Measurements from ENCODE around the gene NDUFB11. TPM values are rescaled to one million over a fixed set of nuclear protein-coding genes. Genes with fewer than 3 reads are reported as not detected.

NDUFB11 gene
- 35.3 TPM for total RNA-seq

DNA sequence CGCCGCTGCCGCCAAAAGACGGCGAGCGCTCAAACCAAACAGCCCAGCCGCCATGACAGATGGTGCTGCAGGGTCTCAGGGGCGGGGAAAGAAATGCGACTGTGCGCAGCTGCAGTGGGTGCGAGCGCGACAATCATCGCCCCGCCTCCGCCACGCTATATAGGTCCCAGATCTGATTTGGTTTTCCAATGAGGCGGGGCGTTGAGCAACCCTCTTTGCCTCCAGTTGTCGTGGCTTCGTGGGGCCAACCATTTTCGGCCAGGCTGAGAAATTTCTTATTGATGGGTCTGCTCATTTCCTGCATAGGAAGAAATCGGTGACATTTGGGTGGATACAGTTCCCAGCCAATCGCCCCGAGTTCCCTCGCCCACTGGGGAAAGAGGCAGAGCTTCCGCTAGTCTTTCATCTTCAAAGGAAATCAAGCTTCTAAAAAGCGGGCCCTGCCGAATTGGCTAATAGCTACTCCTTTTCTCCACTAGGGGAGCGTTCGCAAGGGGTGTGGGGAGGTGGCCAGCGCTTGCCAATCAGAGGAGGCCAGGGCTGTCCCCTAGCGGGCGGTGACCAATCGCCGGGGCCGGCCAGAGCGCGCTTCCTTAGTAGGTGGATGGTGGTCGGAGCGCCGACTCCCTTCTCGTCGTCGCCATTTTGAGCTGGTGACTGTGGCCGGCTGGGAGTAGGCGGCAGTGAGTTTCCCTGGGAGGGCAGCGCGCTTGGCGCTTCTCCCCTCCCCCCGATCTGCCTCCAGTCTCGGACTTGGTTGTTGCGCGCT, at the start of gene NDUFB11, which contains the start of gene RBM10:
TSS of gene NDUFB11 (minus strand) at position 77 of the 769 bp plus-strand sequence. CDS start at position 54, 23 bp downstream.
TSS of gene RBM10 (plus strand) at position 596 of the 769 bp plus-strand sequence. CDS start 2,261 bp downstream, outside the sequence.

DNA sequence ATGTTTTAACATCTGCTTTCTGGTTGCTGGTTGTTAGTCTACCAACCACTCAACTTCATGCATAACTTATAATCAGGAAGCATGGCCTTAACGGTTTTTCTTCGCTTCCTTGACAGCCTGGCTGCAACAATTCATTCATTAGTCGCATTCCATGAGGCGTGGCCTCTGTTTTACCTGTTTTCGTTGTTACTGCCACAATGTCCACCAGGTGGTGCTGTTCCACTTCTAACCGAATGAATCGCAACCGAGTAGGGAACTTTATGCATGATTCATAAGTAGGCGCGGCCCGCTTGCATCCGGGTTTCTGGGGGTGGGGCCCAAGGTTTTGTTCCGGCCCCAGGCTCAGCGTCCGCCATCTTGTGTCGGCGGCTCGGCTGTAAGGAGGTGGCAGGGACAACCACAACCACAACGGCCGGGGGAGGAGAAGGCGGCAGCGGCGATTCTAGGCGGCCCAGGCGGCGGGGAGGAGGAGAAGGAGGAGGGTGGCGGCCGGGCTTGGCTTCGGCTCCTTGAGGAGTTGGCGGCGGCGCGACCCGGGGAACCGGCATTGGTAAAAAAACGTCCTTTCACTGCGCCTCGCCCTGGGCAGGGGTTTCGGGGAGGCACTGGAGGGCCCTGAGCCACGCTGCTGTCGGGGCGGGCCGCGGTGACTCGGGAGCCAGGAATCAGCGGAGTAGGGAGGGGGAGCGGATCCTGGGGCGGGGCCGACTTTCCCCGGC, 49.1 kb upstream of the NDUFB11 start, which contains the start of gene UBA1:
TSS of gene UBA1 (plus strand) at position 355 of the 719 bp plus-strand sequence. CDS start 4,974 bp downstream, outside the sequence.

Other genes starting within 250 kb of the NDUFB11 start
- gene JADE3, start 232.3 kb downstream of the NDUFB11 start, total RNA-seq, result 14.0 TPM
- 11.4 TPM for gene RGN, start 66.3 kb downstream of the NDUFB11 start, total RNA-seq
- gene RBM10, start 519 bp upstream of the NDUFB11 start, total RNA-seq, result 47.9 TPM
- gene UBA1, start 49.1 kb upstream of the NDUFB11 start, total RNA-seq, result 215 TPM
- 87.1 TPM for gene CDK16, start 74.0 kb upstream of the NDUFB11 start, total RNA-seq
- 142 TPM for gene USP11, start 88.3 kb upstream of the NDUFB11 start, total RNA-seq
- 2.6 TPM for gene ZNF157, start 225.9 kb upstream of the NDUFB11 start, total RNA-seq